Endothelial cell of hepatic sinusoid (primary cell): ENCODE data around the gene BCS1L.
"Not testable (repeated sequence)": the region's sequence is repeated elsewhere in the genome, so short reads cannot be mapped to it uniquely, and the experiment has no call there.

ENCODE experiments used
- in situ Hi-C: cut with HindIII; loops from 2 replicates; pipeline ENCODE4 v1.10.0; 2017; ENCODE audit warnings: low sequenced_read_pairs

The BCS1L gene

DNA sequence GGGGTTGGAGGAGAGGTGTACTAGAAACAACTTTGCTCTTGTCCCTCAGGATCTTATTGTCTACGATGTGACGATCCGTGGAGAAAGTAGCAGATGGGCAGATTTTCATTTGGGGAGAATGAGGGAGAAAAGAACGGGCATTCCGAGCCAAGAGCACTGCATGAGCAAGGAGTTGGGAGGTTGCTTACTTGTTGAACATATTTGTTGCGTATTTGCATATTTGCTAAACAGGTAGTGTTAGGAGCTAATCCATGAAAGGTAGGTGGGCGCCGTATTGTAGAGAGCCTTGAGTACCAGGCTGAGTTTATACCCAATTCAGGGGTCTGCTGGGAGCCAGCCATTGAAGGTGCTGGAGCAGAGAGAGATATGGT, 490 bp downstream of the BCS1L start:
- in situ Hi-C loops: loop anchor here (5.0 kb wide), 2 partner anchors 42 to 93 kb away; partner anchors contain the start of genes CNOT9 and USP37

DNA sequence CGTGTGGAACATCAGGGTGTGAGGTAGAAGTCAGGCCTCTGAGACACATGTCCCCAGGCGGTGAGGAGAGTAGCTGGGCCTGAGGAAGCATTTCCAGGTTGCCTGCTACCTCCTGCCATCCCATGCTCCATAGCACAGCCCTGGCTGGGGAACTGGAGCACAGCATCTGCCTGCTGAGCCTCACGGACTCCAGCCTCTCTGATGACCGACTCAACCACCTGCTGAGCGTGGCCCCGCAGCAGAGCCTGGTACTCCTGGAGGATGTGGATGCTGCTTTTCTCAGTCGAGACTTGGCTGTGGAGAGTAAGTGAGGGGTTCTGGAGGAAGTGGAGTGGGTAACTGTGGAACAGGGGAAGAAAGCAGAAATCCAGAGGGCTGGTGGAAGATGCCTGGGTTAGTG, 2.9 kb downstream of the BCS1L start:
- in situ Hi-C loops: no loop called here

DNA sequence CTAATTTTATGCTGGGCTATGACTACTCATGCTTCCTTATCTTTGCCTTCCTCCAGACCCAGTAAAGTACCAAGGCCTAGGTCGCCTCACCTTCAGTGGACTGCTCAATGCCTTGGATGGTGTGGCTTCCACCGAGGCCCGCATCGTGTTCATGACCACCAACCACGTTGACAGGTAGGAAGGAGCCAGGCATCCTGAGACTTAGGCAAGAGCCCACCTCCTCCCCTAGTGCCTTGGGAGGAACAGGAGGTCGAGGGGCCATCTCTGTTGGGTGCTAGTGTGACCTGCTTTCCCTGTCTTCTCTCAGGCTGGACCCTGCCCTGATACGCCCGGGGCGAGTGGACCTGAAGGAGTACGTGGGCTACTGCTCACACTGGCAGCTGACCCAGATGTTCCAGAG, 3.3 kb downstream of the BCS1L start:
- in situ Hi-C loops: no loop called here

DNA sequence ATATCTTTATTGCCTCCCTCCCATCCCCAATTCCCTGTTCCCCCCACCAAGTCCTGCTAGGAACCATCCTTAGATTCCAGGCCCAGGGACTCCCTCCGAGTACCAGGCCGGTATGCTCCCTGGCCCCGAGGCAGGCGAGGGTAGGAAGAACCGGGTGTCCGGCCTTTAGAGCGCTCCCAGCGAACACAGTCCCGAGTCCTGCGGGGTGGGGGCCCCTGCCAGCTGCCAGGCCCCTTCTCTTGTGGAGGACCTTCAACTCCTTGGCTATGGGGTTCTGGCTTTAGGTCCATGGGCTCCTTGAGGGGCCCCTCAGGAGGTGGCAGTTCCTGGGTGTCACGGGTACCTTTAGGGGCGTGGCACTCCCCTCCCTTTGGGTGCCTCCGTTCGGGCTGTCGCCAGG, 4.4 kb downstream of the BCS1L start:
- in situ Hi-C loops: no loop called here

DNA sequence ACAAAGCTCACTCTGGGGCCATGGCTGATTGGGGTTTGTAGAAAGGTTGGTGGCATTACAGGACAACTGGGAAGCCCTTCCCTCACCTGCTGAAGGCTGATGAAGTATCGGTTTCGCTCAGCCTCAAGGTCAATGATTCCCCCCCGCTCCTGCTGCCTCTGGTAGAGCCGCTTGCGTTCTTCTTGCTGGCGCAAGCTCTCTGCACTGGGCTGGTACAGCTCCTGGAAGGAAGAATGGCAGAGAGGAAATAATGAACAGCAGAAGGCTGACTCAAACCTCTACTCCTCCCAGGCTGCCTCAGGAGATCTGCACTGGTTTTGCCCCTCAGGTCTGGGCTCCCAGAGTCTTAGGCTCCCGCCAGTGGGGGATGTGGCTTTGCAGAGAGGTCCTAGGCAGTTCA, 5.2 kb downstream of the BCS1L start:
- in situ Hi-C loops: no loop called here

DNA sequence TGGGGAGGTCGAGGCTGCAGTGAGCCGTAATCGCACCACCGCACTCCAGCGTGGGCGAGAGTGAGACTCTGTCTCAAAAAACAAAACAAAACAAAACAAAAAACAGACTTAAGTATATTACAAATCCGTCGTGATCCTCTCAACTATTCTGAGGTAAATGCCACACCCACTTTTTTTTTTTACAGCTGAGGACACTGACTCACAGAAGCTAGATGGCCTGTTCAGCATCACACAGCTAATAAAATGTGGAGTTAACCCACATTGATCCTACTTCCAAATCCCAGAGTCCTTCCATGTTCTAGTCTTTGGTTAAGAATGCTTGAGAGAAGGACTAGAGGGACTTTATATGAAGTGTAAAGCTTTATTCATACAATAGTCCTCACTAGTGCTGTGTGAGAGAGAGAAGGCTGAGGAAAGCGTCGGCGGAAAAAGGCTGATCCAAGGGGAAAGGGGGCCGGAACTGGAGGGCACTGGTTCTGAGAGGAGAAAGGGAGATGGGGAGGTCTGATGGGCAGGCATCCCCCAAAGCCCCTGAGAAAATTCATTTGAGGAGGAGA, 11.7 kb downstream of the BCS1L start:
- in situ Hi-C loops: no loop called here

DNA sequence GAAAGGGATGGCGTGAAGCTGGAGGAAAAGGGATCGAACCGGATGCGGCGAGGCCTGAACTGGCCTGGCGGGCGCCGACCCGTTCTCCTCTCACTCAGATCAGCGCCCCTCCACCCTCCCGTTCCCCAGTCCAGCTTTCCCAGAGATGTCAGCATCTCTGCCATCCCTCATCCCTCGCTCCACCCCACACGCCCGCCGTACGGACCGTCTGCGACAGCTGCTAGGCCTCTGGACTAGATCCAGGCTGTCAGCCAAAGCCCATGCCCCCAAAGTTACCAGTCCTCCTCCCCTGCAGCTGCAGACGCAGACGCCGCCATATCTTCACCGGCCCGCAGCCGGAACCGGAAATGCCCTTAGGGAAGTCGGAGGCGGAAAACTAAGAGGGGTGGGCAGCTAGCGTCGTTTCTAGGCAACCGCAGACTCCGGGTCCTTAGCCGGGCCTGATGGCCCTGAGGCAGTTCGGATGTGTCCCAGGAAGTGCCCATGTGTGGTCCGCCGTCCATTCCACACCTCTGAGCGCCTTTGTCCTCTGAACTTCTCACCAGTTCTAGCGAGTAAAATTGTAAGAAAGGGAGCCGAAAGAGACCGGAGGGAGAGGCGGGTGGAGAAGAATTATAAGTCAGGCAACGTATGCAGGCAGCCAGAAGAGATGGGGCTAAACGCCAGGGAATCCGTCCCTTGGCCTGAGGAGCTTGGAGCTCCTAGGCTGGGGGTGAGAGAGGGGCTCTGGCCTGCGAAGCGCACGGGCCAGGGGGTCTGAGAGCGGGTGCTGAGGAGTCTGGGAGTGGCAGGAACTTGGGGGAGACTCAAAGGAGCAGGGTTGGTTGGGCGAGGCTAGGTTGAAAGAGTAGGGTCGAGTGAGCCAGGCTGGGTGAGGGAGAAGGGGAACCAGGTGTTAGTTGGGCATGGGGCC, 12.4 kb downstream of the BCS1L start, which contains the start of the genes RNF25 and STK36:
TSS of gene RNF25 (minus strand) at position 349 of the 913 bp plus-strand sequence. CDS start at position 317, 32 bp downstream.
TSS of gene STK36 (plus strand) at position 433 of the 913 bp plus-strand sequence. CDS start 744 bp downstream, outside the sequence.
- in situ Hi-C loops: no loop called here

DNA sequence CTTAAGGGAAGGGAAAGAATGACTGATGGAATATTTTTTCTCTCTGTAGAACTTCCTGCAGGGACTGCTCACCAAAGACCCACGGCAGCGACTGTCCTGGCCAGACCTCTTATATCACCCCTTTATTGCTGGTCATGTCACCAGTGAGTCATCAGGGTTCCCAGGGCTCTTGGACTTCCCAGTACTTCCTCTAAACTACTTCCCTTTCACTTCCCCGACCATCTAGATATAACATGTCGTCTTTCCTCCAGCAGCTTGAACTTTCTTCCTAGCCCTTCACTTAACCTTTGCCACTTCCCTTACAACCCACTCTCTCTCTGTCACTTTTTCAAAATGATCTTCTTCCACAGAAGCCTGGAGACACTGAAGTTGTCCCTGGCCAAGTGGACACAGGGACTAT, 19.6 kb downstream of the BCS1L start:
- in situ Hi-C loops: no loop called here

DNA sequence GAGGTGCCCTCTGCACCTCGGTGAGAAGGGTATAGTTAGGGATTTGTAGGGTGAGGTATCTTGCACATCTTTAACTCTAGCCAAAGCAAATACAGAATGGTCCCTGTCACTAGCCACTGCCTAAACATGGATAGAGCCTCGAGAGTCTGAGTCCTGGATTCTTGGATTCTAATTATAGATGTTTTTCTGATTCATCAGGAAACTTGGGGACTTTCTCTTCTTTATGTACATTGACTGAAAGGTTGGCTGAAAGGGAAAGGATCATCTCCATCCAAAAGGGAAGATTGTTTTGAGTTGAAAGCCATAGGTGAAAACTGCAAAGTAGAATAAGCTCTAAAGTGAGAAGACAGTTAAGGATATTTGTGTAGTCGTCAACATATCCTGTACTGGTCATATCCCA, 20.6 kb downstream of the BCS1L start:
- in situ Hi-C loops: no loop called here

DNA sequence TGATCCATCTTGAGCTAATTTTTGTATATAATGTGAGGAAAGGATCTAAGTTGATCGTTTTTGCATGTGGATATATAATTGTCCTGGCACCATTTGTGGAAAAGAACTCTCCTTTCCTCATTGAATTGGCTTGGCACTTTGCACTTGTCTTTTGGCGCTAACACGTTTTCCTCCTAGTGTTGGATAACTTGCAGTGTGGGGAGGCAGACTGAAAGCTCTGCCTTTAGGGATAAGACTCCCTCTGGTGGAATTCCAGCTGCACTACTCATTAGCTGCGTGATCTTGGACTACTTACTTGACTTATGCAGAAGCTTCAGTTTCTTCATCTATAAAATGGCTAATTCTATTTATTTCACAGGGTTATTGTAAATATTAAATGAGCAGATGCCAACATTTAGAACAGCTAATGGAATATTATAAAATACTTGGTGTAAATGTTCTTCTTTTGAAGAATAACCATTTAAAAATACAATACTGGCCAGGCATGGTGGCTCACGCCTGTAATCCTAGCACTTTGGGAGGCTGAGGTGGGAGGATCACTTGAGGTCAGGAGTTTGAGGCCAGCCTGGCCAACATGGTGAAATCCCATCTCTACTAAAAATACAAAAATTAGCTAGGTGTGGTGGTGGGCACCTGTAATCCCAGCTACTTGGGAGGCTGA, 28.0 kb downstream of the BCS1L start:
- in situ Hi-C loops: not testable (repeated sequence)

DNA sequence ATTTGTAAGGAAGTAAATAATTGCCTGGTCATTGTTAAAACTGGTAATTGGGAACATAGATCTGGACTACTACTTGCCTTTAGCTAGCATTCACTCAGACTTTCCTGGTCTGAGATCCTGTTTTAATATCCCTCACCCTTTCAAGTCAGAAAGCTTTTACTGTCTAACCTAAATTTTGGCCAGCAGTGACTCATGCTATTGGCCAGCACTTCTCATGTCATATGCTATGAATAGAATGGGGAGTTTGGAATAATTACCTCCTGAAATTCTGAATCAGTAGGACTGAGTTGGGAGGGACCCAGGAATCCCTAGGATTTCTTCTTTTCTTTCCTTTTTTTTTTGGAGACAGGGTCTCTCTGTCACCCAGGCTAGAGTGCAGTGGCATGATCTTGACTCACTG, 31.8 kb downstream of the BCS1L start:
- in situ Hi-C loops: loop anchor here (5.0 kb wide), 1 partner anchor 66 kb away; no protein-coding TSS in a partner anchor

DNA sequence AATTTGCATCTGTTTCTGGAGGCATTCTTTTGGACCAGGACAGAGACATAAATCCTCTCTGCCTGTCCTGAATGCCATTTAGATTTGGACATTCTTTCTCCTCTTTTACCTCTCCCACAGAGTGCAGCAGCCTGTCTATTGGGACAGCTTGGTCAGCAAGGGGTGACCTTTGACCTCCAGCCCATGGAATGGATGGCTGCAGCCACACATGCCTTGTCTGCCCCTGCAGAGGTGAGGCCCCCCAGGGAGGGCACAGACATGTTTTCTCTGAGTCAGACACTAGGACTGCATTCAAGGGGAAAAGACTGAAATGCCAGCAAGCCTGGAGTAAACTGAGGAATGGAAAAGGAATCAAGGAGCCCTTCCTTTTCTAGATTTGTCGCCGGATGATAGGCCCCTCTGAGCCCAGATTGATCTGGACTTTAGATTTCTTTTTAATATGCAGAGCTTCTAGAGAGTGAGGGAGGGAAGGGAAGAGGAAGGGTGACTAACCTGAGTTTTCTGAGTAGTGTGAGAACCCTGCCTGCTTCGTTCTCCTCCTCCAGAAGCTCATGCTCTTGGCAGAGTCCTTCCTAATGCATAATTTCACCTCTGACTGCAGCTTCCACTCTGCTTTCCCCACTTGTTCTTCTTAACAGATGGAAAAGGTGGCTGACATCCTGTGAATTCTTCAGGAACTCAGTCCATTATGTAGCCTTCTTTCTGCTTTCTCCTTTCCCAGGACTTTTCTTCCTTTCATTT, 35.1 kb downstream of the BCS1L start:
- in situ Hi-C loops: loop anchor here (5.0 kb wide), 1 partner anchor 63 kb away; no protein-coding TSS in a partner anchor

DNA sequence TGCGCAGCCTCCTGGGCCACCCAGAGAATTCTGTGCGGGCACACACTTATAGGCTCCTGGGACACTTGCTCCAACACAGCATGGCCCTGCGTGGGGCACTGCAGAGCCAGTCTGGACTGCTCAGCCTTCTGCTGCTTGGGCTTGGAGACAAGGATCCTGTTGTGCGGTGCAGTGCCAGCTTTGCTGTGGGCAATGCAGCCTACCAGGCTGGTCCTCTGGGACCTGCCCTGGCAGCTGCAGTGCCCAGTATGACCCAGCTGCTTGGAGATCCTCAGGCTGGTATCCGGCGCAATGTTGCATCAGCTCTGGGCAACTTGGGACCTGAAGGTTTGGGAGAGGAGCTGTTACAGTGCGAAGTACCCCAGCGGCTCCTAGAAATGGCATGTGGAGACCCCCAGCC, 39.4 kb downstream of the BCS1L start:
- in situ Hi-C loops: no loop called here

DNA sequence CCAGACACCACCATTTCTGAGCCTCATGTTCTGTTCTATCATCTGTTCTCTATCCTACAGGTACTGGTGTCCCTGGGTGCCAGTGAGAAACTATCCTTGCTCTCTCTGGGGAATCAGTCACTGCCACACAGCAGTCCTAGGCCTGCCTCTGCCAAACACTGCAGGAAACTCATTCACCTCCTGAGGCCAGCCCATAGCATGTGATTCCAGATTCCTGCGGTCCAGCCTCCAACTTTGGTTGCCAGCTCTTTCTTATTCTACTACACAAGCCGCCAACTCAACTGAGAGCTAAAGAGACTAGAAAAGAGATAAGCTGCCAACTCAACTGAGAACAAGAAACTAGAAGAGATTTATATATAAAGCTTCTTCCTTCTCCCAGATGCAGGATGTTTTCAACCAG, 42.3 kb downstream of the BCS1L start:
- in situ Hi-C loops: loop anchor here (5.0 kb wide), 1 partner anchor 45 kb away; the partner anchor contains the start of genes BCS1L and ZNF142

DNA sequence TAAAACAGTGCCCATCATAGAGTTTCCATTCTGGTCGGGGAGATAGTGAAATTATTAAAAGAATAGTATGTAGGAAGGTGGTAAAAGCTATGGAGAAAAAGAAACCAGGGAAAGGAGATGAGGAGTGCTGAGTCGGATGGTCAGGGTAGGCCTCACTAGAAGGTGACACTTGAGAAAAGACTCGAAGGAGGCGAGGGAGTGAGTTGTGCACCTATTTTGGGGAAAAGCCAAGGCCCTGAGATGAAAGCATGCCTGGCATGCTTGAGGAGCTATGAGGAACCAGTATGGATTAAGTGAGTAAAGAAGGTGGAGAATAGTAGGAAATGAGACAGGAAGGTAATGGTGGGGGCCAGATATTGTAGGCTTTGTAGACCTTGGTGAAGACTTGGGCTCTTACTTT, 43.9 kb downstream of the BCS1L start:
- in situ Hi-C loops: loop anchor here (5.0 kb wide), 1 partner anchor 46 kb away; the partner anchor contains the start of genes BCS1L and ZNF142

DNA sequence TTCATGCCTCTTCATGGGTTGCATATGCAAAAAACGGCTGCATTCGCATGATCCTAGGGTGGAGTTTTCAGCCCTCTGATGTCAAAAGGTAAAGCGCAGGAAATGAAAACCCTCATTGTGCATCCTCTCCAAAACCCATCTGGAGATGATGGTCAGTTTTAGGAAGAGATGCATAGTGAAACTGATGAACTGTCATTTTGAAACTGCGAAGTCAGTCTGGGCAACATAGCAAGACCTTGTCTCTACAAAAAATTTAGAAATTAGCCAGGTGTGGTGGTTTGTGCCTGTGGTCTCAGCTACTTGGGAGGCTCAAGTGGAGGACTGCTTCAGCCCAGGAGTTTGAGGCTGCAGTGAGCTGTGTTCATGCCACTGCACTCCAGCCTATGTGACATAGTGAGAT, 48.6 kb downstream of the BCS1L start:
- in situ Hi-C loops: no loop called here

DNA sequence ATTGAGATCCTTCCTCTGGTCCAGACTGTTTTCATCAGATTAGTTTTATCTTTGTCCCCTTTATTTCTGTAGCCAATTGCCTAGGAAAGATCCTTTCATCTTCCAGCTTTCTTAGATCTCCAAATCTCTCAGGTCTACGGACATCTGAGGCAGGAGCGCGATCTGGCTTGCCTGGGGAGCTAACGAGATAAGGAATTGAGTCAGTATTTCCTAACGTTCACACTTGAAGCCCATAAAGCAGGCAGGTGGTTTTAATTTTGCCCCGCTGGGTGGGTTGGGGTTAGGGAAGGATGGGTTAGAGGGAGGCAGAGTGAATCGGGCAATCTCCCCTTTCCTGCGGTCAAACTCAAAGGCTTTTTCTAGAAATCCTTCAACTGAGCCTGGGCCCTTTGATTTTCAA, 50.4 kb downstream of the BCS1L start:
- in situ Hi-C loops: no loop called here

DNA sequence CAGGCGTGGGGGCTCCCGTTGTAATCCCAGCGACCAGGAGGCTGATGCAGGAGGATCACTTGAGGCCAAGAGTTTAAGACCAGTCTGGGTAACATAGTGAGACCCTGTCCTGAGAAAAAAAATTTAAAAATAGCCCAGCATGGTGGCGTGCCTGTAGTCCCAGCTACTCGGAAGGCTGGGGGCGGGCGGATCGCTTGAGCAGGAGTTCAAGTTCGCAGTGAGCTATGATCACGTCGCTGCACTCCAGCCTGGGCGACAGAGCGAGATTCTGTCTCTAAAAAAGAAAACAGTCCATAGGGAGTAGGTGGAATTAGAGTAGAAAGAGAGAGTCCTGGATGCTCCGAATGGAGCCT, 50.8 kb downstream of the BCS1L start:
- in situ Hi-C loops: no loop called here

DNA sequence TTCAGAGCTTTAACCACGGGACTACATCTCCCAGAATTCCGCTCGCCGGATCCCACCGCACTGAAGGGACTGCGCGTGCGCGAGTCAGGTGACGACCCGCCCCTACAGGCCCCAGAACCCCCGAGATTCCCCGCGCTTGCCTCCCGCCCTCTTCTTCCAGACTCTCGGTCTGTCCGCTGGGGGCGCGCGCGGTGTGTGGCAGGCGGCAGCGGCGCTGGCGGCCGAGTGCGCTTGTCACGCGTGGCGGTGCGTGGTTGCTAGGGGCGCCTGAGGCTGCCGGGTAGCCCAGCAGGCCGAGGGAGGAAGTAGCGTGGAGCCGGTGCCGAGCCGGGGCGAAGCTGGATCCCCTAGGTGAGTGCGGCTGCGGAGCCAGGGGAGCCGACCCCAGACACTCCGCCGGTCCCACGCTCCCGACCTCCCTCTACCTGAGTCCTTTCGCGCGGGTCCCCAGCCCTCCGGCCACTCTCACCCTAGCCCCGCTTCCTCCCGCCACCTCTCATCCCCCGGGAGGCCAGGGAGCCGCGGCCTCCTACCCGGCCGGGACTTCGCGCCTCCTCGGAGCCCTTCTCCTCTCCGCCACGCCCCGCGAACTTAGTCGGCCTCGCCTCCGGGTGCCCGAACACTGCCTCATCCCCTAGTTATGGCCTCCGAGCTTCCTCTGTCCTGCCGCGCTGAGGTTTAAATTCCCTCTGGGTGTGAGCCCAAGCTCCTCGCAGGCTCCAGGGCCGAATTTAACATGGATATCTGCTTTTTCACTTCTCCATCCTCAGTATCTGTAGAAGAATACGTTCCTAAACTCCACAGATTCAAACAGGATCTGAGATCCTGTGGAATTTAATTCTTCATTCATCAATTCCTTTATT, 51.4 kb downstream of the BCS1L start, which contains the start of gene TTLL4:
TSS of gene TTLL4 (plus strand) at position 149 of the 863 bp plus-strand sequence. CDS start 26,842 bp downstream, outside the sequence.
- in situ Hi-C loops: no loop called here

DNA sequence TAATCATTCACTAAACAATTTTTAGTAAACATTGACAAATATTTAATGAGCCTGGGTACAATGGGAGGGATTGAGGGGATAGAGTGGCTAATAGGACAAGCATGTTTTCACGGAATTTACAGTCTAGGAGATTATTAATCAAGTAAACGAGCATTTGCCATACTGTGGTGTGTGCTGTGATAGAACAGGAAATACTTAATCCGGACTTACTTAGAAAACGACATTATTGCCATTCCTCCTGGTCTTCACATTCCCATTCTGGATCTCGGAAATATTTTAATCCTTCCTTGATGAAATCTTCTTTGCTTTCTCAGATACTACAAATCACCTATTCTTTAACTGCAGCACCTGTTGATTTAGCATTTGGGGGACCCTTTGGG, 52.1 kb downstream of the BCS1L start:
- in situ Hi-C loops: no loop called here
